ENCODE measurements around the gene MAD1L1. TPM values are rescaled to one million over a fixed set of nuclear protein-coding genes. Genes with fewer than 3 reads are reported as not detected.

Gene MAD1L1
- total RNA-seq, 1 donor from 2014 or later, result 32.3 TPM

- H3K27ac Mint-ChIP-seq (ENCODE audit: unreplicated experiment), result no peak overlapping the region
- Histone ChIP-seq H3K4me1 (ENCODE audit: insufficient read depth, low read length) (peaks cover 21% of the 10 kb centered on the region), H3K4me2 (ENCODE audit: low read length) (no peak overlapping the region), H3K9ac (ENCODE audit: low read length) (no peak overlapping the region), H3K79me2 (ENCODE audit: insufficient read depth, low read length) (no peaks in the 10 kb centered on the region), H3K4me3 (ENCODE audit: insufficient read depth, low read depth, low read length) (no peak overlapping the region), H3K36me3 (ENCODE audit: insufficient read depth, low read length) (no peaks in the 10 kb centered on the region), H3K27ac (ENCODE audit: low read depth, low read length) (no peak overlapping the region), H4K20me1 (ENCODE audit: insufficient read depth, low read length) (no peaks in the 10 kb centered on the region), H3K27me3 (ENCODE audit: insufficient read depth, low read length) (no peaks in the 10 kb centered on the region), H2AFZ (ENCODE audit: low read depth, low read length) (no peak overlapping the region), H3K9me3 (ENCODE audit: insufficient read depth, low read depth, low read length) (no peaks in the 10 kb centered on the region)
- H3K27me3 Mint-ChIP-seq (ENCODE audit: low read depth, unreplicated experiment), result peaks cover 2% of the 10 kb centered on the region
- H3K4me3 Mint-ChIP-seq (ENCODE audit: unreplicated experiment), result no peak overlapping the region
- H3K9me3 Mint-ChIP-seq (ENCODE audit: unreplicated experiment), result peaks cover 7% of the 10 kb centered on the region
- peaks cover 2% of the 10 kb centered on the region for H3K4me1 Mint-ChIP-seq (ENCODE audit: low read depth, unreplicated experiment)
- FAIRE-seq (no peak), DNase-seq (ENCODE audit: low read depth) (no peak)
- peaks cover 11% of the 10 kb centered on the region for H3K36me3 Mint-ChIP-seq (ENCODE audit: low read depth, unreplicated experiment)
- TF ChIP-seq EZH2 (IDR thresholded peaks at IDR 0.05; ENCODE audit: insufficient read depth, low read length), result no peak
- TF ChIP-seq, protein P1, sequence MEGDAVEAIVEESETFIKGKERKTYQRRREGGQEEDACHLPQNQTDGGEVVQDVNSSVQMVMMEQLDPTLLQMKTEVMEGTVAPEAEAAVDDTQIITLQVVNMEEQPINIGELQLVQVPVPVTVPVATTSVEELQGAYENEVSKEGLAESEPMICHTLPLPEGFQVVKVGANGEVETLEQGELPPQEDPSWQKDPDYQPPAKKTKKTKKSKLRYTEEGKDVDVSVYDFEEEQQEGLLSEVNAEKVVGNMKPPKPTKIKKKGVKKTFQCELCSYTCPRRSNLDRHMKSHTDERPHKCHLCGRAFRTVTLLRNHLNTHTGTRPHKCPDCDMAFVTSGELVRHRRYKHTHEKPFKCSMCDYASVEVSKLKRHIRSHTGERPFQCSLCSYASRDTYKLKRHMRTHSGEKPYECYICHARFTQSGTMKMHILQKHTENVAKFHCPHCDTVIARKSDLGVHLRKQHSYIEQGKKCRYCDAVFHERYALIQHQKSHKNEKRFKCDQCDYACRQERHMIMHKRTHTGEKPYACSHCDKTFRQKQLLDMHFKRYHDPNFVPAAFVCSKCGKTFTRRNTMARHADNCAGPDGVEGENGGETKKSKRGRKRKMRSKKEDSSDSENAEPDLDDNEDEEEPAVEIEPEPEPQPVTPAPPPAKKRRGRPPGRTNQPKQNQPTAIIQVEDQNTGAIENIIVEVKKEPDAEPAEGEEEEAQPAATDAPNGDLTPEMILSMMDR (IDR thresholded peaks at IDR 0.05; ENCODE audit: insufficient read depth, low read depth, low read length), result no peak
Measured at GRCh38 chr7:1911571-1911970, 321.2 kb downstream of the MAD1L1 start.

- DNase-seq (ENCODE audit: low read depth), result no peak
- H3K4me3 Mint-ChIP-seq (ENCODE audit: unreplicated experiment), result no peak overlapping the region
- H3K4me1 ChIP-seq (ENCODE audit: insufficient read depth, low read length), result peaks cover 21% of the 10 kb centered on the region
- H3K4me2 ChIP-seq (ENCODE audit: low read length), result no peak overlapping the region
- no peaks in the 10 kb centered on the region for H3K27me3 ChIP-seq (ENCODE audit: insufficient read depth, low read length)
- no peak overlapping the region for H3K4me3 ChIP-seq (ENCODE audit: insufficient read depth, low read depth, low read length)
- peaks cover 9% of the 10 kb centered on the region for H3K36me3 Mint-ChIP-seq (ENCODE audit: low read depth, unreplicated experiment)
- no peak overlapping the region for H2AFZ ChIP-seq (ENCODE audit: low read depth, low read length)
- H3K4me1 Mint-ChIP-seq (ENCODE audit: low read depth, unreplicated experiment), result no peaks in the 10 kb centered on the region
- H3K27ac ChIP-seq (ENCODE audit: low read depth, low read length), result no peak overlapping the region
- no peaks in the 10 kb centered on the region for H4K20me1 ChIP-seq (ENCODE audit: insufficient read depth, low read length)
- no peaks in the 10 kb centered on the region for H3K36me3 ChIP-seq (ENCODE audit: insufficient read depth, low read length)
- TF ChIP-seq, protein P1 (IDR thresholded peaks at IDR 0.05; ENCODE audit: insufficient read depth, low read depth, low read length), result no peak
- no peak for TF ChIP-seq EZH2 (IDR thresholded peaks at IDR 0.05; ENCODE audit: insufficient read depth, low read length)
- no peaks in the 10 kb centered on the region for H3K9me3 ChIP-seq (ENCODE audit: insufficient read depth, low read depth, low read length)
- no peak overlapping the region for H3K27ac Mint-ChIP-seq (ENCODE audit: unreplicated experiment)
- H3K9me3 Mint-ChIP-seq (ENCODE audit: unreplicated experiment), result peaks cover 7% of the 10 kb centered on the region
- H3K9ac ChIP-seq (ENCODE audit: low read length), result no peak overlapping the region
- no peak for FAIRE-seq
- H3K27me3 Mint-ChIP-seq (ENCODE audit: low read depth, unreplicated experiment), result peaks cover 2% of the 10 kb centered on the region
- H3K79me2 ChIP-seq (ENCODE audit: insufficient read depth, low read length), result no peaks in the 10 kb centered on the region
Measured at GRCh38 chr7:1910827-1911226, 321.9 kb downstream of the MAD1L1 start.

DNA sequence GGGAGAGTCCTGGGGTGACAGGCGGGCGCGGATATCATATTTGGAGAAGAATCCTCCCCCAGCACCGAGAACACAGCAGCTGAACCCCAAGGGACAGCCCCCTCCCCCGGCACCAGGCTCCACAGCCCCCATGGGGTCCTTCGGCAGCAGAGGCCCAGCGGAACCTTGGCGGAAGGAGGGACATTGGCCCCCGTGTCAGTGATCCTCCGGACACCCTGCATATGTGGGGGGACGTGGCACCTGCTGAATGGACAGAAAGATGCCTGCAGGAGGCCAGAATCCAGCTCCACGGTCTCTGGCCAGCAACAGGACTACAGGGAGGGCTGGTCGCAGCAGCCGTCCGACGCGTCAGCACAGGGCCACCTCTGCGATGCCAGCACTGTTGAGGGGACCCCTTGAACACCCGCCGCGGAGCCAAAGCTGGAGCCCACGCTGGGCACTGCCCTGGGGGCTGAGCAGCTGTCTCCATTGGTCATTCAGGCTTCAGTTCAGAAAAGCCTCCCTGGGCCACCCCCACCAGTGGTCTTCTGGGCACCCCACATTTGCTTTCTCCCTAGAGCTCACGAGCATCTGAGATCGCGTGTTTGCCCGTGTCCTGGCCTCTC is 322.6 kb downstream of the MAD1L1 start:
- no peak overlapping the region for H3K27ac Mint-ChIP-seq (ENCODE audit: unreplicated experiment)

More for the DNA sequence above, 322.6 kb downstream of the MAD1L1 start:
- no peak overlapping the region for H3K4me3 ChIP-seq (ENCODE audit: insufficient read depth, low read depth, low read length)
- no peaks in the 10 kb centered on the region for H3K9me3 ChIP-seq (ENCODE audit: insufficient read depth, low read depth, low read length)
- Mint-ChIP-seq H3K4me1 (ENCODE audit: low read depth, unreplicated experiment) (no peaks in the 10 kb centered on the region), H3K4me3 (ENCODE audit: unreplicated experiment) (no peak overlapping the region), H3K9me3 (ENCODE audit: unreplicated experiment) (peaks cover 7% of the 10 kb centered on the region), H3K36me3 (ENCODE audit: low read depth, unreplicated experiment) (peaks cover 9% of the 10 kb centered on the region), H3K27me3 (ENCODE audit: low read depth, unreplicated experiment) (peaks cover 2% of the 10 kb centered on the region)
- no peak for TF ChIP-seq EZH2 (IDR thresholded peaks at IDR 0.05; ENCODE audit: insufficient read depth, low read length)
- TF ChIP-seq, protein P1 (IDR thresholded peaks at IDR 0.05; ENCODE audit: insufficient read depth, low read depth, low read length), result no peak
- H3K27me3 ChIP-seq (ENCODE audit: insufficient read depth, low read length), result no peaks in the 10 kb centered on the region
- H3K4me1 ChIP-seq (ENCODE audit: insufficient read depth, low read length), result peaks cover 21% of the 10 kb centered on the region
- no peaks in the 10 kb centered on the region for H4K20me1 ChIP-seq (ENCODE audit: insufficient read depth, low read length)
- no peaks in the 10 kb centered on the region for H3K36me3 ChIP-seq (ENCODE audit: insufficient read depth, low read length)
- no peak overlapping the region for H3K9ac ChIP-seq (ENCODE audit: low read length)
- DNase-seq (ENCODE audit: low read depth) (no peak), FAIRE-seq (no peak)
- H3K79me2 ChIP-seq (ENCODE audit: insufficient read depth, low read length), result no peaks in the 10 kb centered on the region
- no peak overlapping the region for H3K4me2 ChIP-seq (ENCODE audit: low read length)
- no peak overlapping the region for H2AFZ ChIP-seq (ENCODE audit: low read depth, low read length)
- no peak overlapping the region for H3K27ac ChIP-seq (ENCODE audit: low read depth, low read length)
